Right lobe of liver (tissue), 4 donors: ENCODE data around the gene SLC39A13.

Experiments
- POLR2A ChIP-seq: fragments of 450-650 bp; IDR thresholded peaks from one replicate; pipeline ENCODE4 v1.6.1; 2017; ENCODE audit warnings: antibody characterized with exemption, mild to moderate bottlenecking
- TF ChIP-seq, protein P1 (sequence below), 4 donors: fragments of 200-600 bp in 3 of 4; fragments of 450-650 bp in 1 of 4; IDR thresholded peaks; one replicate each; pipeline versions ENCODE4 v1.5.1 to v1.8.0; 2016 to 2022; ENCODE audit warnings: antibody characterized with exemption in 4 of 4, mild to moderate bottlenecking in 2 of 4
- donor health status: DM: no; HTN: no; CAD: no.
- donor health status: DM: no; HTN: no; CAD: no.
- donor health status: DM: no; HTN: yes; CAD: no.

DNA sequence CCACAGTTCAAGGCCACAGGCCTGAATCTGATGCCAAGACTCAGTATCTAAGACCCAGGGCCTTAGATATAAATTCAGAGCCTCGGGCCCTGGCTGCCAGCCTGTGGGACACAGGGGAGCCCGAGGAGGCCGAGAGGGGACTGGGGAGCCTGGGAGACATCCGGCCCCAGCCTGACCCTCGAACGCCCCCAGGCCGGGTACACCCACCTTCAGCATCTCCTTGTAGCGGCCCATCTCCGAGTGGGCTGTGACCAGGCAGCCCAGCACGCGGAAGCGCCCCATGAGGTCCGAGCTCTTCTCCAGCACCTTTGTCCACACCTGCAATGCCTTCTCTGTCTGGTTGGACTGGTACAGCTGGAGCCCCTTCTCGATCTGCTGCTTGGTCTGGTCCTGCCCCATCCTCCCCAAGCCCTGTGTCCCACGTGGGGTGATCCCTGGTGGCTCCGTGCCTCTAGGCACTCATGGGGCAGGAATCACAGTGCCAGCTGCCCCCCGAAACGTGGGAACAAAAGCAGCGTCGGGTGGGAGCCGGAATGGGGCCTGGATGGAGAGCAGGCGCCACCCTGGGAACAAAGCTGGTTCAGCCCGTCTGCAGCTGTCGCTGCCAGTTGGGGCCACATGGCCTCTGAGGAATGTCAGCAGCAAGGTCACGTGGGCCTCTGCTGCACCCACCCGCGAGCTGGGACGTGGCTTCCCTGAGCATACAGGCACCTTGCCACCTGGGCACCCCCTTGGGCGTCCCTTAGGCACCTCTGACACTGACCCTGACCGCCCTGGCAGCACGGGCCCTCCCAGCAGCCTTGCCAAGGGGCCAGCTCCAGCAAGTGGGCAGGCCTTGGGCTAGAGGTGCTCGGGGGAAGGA lies 40.4 kb downstream of the SLC39A13 start, which contains the start of gene RAPSN:
- no peak for TF ChIP-seq POLR2A
- TF ChIP-seq, protein P1, sequence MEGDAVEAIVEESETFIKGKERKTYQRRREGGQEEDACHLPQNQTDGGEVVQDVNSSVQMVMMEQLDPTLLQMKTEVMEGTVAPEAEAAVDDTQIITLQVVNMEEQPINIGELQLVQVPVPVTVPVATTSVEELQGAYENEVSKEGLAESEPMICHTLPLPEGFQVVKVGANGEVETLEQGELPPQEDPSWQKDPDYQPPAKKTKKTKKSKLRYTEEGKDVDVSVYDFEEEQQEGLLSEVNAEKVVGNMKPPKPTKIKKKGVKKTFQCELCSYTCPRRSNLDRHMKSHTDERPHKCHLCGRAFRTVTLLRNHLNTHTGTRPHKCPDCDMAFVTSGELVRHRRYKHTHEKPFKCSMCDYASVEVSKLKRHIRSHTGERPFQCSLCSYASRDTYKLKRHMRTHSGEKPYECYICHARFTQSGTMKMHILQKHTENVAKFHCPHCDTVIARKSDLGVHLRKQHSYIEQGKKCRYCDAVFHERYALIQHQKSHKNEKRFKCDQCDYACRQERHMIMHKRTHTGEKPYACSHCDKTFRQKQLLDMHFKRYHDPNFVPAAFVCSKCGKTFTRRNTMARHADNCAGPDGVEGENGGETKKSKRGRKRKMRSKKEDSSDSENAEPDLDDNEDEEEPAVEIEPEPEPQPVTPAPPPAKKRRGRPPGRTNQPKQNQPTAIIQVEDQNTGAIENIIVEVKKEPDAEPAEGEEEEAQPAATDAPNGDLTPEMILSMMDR (IDR thresholded peaks at IDR 0.05): no peak
